Measurements from ENCODE around the gene SIRT5. TPM values are rescaled to one million over a fixed set of nuclear protein-coding genes. Genes with fewer than 3 reads are reported as not detected.

The SIRT5 gene
- total RNA-seq, 4 donors from 2014 or later: 7.5 to 13.3 (median 11.7) TPM

DNA sequence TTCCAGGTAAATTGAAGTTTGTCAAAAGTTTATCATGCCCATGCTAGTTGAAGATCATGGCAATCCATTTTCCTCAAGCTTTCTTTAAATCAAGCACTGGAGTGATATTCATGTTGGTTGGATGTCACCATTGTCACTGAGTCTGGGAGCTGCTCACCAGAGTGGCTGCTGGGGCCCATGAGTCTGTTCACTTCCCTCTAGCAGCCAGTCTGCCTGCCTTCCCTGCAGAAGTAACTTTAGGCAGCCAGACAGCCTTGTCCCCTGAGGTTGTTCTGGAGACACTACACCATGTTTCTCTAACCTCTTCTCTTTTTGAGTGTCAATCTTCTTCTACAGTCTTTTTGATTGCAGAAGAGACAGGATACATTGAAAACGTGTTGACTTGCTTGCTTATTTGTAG lies 5.5 kb downstream of the SIRT5 start:
- WGBS, 2 donors: 69 to 73% methylated on average over 1 of the region's 1 CpG
- no peak overlapping the region for H3K27ac ChIP-seq
- H3K9me3 ChIP-seq: no peaks in the 10 kb centered on the region
- H3K4me3 ChIP-seq: no peak overlapping the region
- H3K36me3 ChIP-seq: peaks cover 0 to 38% (median 0%) of the 10 kb centered on the region in 3 donors
- no peaks in the 10 kb centered on the region for H3K27me3 ChIP-seq
- no peak for DNase-seq (ENCODE audit: low spot score in 2 of 2)
- peaks cover 0 to 10% (median 0%) of the 10 kb centered on the region in 4 donors for H3K4me1 ChIP-seq
- TF ChIP-seq, protein P1, sequence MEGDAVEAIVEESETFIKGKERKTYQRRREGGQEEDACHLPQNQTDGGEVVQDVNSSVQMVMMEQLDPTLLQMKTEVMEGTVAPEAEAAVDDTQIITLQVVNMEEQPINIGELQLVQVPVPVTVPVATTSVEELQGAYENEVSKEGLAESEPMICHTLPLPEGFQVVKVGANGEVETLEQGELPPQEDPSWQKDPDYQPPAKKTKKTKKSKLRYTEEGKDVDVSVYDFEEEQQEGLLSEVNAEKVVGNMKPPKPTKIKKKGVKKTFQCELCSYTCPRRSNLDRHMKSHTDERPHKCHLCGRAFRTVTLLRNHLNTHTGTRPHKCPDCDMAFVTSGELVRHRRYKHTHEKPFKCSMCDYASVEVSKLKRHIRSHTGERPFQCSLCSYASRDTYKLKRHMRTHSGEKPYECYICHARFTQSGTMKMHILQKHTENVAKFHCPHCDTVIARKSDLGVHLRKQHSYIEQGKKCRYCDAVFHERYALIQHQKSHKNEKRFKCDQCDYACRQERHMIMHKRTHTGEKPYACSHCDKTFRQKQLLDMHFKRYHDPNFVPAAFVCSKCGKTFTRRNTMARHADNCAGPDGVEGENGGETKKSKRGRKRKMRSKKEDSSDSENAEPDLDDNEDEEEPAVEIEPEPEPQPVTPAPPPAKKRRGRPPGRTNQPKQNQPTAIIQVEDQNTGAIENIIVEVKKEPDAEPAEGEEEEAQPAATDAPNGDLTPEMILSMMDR (IDR thresholded peaks at IDR 0.05): no peak
- TF ChIP-seq EP300 (IDR thresholded peaks at IDR 0.05) (no peak), POLR2A (IDR thresholded peaks at IDR 0.05) (no peak)

GRCh38 chr6:13581700-13582229 lies 7.4 kb downstream of the SIRT5 start:
- WGBS, 2 donors: 85% methylated on average over 9 of the region's 9 CpGs
- DNase-seq (ENCODE audit: low spot score in 2 of 2): no peak
- H3K27ac ChIP-seq: no peak overlapping the region
- TF ChIP-seq EP300 (IDR thresholded peaks at IDR 0.05): no peak
- TF ChIP-seq, protein P1 (IDR thresholded peaks at IDR 0.05): no peak
- no peak for TF ChIP-seq POLR2A (IDR thresholded peaks at IDR 0.05)
- H3K4me1 ChIP-seq: no peaks in the 10 kb centered on the region
- H3K27me3 ChIP-seq: no peaks in the 10 kb centered on the region
- H3K9me3 ChIP-seq: no peaks in the 10 kb centered on the region
- H3K36me3 ChIP-seq: peaks cover 0 to 52% (median 0%) of the 10 kb centered on the region in 3 donors
- no peak overlapping the region for H3K4me3 ChIP-seq

DNA sequence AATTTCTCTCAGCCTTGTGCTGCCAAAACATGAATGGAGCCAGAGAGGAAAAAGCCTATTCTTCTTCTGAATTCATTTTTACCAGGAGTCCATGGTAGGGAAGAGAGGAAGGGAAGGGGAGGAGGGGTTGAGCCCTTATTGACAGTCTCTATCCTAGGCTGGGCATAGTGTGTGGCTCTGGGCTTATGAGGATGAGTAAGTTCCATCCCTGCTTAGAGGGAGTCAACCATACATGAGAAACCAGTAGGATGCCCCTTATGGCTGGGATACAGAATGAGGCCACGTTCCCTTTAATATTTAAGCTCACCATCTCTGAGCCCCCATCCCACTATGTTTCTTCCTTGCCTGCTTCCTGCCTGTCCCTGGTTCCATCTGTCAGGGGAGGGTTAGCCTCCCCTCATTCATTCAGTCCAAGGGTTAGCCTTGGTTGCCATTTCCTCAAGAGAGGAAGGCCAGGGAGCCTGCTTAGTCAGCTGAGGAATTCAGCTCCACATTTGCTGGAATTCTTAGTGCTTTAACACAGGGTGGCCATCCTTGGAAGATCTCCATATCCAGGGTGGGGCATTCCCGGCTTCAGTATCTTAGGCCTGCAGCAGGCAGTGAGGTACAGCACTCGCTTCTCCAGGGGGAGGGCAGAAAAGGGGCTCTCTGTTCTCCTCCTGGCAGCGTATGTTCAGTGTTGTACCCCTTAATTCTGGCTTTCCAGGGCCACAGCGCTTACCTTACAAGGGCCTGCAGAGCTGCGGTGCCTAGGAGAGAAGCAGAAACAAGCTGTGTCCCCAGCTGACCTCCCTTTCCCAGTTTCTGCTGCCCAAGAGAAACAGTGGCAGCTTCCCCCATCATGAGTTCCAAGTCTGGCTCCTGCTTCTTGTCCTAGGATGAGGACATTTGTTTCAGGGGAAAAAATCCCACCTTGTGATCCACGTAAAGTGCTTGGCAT lies 12.5 kb downstream of the SIRT5 start:
- H3K4me1 ChIP-seq: no peaks in the 10 kb centered on the region
- H3K27ac ChIP-seq: no peak overlapping the region
- H3K27me3 ChIP-seq: no peaks in the 10 kb centered on the region
- DNase-seq (ENCODE audit: low spot score in 2 of 2): no peak
- no peaks in the 10 kb centered on the region for H3K9me3 ChIP-seq
- no peak overlapping the region for H3K4me3 ChIP-seq
- 95 to 96% methylated on average over 7 of the region's 7 CpGs for WGBS, 2 donors
- TF ChIP-seq EP300 (IDR thresholded peaks at IDR 0.05) (no peak), POLR2A (IDR thresholded peaks at IDR 0.05) (no peak)
- TF ChIP-seq, protein P1 (IDR thresholded peaks at IDR 0.05): no peak
- H3K36me3 ChIP-seq: peaks cover 0 to 69% (median 5%) of the 10 kb centered on the region in 3 donors

DNA sequence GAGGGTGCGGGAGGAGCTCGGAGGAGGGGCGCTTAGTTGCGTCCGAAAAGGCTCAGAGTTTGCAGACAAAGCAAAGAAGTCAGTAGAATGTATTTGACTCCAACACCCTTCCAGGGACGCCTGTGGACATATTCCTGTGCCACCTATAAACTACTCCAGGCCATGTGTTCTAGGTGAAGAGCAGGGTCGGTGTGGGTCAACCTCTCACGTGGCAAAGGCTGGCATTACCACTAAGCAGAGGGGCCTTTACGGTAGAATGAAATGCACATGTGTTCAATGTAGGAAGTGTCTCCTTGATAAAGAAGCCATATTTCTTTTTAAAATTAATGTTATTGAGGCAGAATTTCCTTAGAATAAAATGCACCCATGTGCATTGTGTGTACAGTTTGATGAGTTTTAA lies 15.4 kb downstream of the SIRT5 start:
- no peaks in the 10 kb centered on the region for H3K27me3 ChIP-seq

More for the DNA sequence above, 15.4 kb downstream of the SIRT5 start:
- DNase-seq (ENCODE audit: low spot score in 2 of 2): no peak
- H3K36me3 ChIP-seq: peaks cover 0 to 85% (median 5%) of the 10 kb centered on the region in 3 donors
- TF ChIP-seq POLR2A (IDR thresholded peaks at IDR 0.05) (no peak), EP300 (IDR thresholded peaks at IDR 0.05) (no peak)
- TF ChIP-seq, protein P1 (IDR thresholded peaks at IDR 0.05): no peak
- no peaks in the 10 kb centered on the region for H3K9me3 ChIP-seq
- H3K4me1 ChIP-seq: no peaks in the 10 kb centered on the region
- 82 to 85% methylated on average over 9 of the region's 9 CpGs for WGBS, 2 donors
- no peak overlapping the region for H3K4me3 ChIP-seq
- H3K27ac ChIP-seq: no peak overlapping the region

All from tibial nerve (tissue), 4 donors.